Epithelial cell of proximal tubule (primary cell): ENCODE results near the gene GLB1L. TPM values are rescaled to one million over a fixed set of nuclear protein-coding genes. Genes with fewer than 3 reads are reported as not detected.
A peak's percentile ranks its signal among the peaks of the same experiment; 100 is the strongest.

Source experiments
- DNase-seq: peaks from one replicate; pipeline ENCODE4 v3.0.0-alpha.2; 2011; ENCODE audit warnings: low read depth
- H3K4me3 ChIP-seq: 2 replicates; pipeline ENCODE4 v1.5.1; 2011; ENCODE audit warnings: low read depth, mild to moderate bottlenecking, low read length
- CTCF ChIP-seq: conservative IDR thresholded peaks from 2 replicates; pipeline ENCODE4 v1.5.1; 2012; ENCODE audit warnings: low read depth, mild to moderate bottlenecking, low read length
- total RNA-seq: library from RNA; depleted of rRNA; stranded (reverse); fragments of >200 nt; gene quantifications from 2 replicates; pipeline ENCODE4 v1.2.3, GENCODE V29; 2015

Gene GLB1L
- total RNA-seq, 1 donor from 2014 or later: 10.4 TPM

DNA sequence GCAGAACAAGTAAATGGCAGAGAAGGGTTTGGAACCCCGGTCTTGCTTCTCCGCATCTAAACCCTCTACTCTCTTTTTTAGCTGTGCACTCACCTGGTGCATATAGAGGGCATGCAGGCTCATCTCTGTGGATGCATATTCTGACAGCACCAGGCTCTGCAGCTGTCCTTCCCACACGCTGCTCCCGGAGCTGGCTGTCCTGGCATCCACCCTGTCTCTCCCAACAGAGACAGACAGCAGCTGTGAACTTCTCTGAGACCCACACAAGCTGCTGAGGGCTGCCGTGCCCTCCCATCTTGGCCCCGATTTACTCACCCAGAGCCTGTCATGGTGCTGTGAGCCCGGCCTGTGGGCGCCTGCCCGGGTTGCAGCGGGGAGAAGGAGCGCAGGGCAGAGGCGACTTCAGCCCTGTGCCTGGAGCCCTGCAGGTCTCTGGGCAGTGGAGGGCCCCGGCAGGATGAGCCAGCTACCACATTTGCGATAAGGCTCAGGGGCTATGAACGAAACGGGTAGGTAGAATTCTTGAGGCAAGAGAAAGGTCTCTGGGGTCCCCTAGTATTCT lies 23.2 kb downstream of the GLB1L start:
- no peak overlapping the region for H3K4me3 ChIP-seq
- no peak for TF ChIP-seq CTCF
- DNase-seq: no peak

GRCh38 chr2:219220652-219221402 lies 24.4 kb downstream of the GLB1L start:
- no peak for TF ChIP-seq CTCF
- no peak for DNase-seq
- H3K4me3 ChIP-seq: no peak overlapping the region

DNA sequence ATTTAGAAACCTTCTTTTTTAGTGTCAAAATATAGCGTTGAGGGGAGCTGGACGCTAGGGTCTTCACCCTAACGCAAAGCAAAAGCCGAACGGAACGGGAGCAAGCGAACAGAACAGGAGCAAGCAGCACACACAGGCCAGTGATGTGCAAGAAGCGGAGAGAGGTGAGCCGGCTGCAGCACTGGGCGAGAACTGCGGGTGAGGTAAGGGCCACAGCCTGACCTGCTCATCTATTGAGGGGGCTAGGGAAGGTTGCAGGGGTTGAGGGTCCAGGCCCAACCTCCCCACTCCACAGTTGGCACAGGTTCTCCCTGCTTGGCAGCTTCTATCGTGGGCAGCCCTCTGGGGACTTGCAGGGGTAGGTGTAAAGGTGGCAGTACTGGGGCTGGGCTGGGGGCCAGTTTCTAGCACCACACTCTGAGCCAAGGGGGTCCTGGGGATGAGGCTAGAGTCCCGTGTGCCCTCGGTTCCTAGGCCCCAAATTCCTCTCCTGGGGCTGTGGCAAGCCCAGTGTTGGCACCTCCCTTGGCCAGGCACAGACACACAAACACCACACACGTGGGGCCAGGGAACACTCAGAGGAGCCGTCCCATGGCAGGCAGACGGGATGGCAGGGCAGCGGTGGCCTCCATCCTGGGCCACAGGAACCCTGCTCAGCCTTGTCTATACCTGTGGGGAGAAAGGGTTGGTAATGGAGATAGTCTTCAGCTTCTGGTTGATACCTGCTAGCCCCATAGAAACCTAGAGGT lies 25.3 kb downstream of the GLB1L start:
- no peak for DNase-seq
- no peak for TF ChIP-seq CTCF
- no peak overlapping the region for H3K4me3 ChIP-seq

GRCh38 chr2:219218732-219219701 lies 26.2 kb downstream of the GLB1L start, which contains the start of gene ABCB6:
Gene ABCB6 (minus strand): TSS chr2:219218958. CDS start chr2:219218673, 285 bp downstream.
- no peak for DNase-seq
- no peak for TF ChIP-seq CTCF
- H3K4me3 ChIP-seq: peak within 1 kb of the TSS; percentile 62

- no peak for TF ChIP-seq CTCF
- no peak for DNase-seq
- peak overlapping the region; percentile 62 for H3K4me3 ChIP-seq
These were observed 27.0 kb downstream of the GLB1L start for GRCh38 chr2:219218217-219218731.

GRCh38 chr2:219216535-219216915 lies 28.7 kb downstream of the GLB1L start:
- no peak overlapping the region for H3K4me3 ChIP-seq
- no peak for TF ChIP-seq CTCF
- DNase-seq: no peak
